AG09319 (cell line): ENCODE data around the gene DHRS3.
"Not testable (repeated sequence)": the region's sequence is repeated elsewhere in the genome, so short reads cannot be mapped to it uniquely, and the experiment has no call there.

Source experiments
- DNase-seq: peaks from one replicate; pipeline ENCODE4 v3.0.0-alpha.2; 2010; ENCODE audit warnings: low read depth; ENCODE audit errors: extremely low read depth
- TF ChIP-seq, protein P1 (sequence below): IDR thresholded peaks from 2 replicates; pipeline ENCODE4 v1.5.1; 2011; ENCODE audit warnings: low read depth, mild to moderate bottlenecking, inconsistent platforms, low read length, moderate library complexity

The DHRS3 gene

DNA sequence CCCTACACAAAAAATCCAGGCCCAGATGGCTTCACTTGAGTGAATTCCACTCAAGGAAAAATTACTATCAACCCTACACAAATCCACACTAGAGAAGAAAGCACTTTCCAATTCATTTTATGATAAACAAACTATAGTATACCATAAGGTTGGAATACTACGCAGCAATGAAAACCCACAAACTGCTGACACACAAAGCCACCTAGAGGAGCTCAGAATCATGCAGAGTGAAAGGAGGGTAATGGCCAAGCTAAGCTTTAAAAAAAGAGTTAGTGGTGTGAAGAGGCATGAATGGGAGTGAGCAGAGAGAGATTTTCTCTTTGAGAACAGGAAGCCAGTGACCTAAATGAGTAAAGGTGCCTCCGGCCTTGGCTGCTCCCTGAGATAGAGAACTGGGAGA is 93.7 kb downstream of the DHRS3 start:
- DNase-seq, result no peak
- TF ChIP-seq, protein P1, sequence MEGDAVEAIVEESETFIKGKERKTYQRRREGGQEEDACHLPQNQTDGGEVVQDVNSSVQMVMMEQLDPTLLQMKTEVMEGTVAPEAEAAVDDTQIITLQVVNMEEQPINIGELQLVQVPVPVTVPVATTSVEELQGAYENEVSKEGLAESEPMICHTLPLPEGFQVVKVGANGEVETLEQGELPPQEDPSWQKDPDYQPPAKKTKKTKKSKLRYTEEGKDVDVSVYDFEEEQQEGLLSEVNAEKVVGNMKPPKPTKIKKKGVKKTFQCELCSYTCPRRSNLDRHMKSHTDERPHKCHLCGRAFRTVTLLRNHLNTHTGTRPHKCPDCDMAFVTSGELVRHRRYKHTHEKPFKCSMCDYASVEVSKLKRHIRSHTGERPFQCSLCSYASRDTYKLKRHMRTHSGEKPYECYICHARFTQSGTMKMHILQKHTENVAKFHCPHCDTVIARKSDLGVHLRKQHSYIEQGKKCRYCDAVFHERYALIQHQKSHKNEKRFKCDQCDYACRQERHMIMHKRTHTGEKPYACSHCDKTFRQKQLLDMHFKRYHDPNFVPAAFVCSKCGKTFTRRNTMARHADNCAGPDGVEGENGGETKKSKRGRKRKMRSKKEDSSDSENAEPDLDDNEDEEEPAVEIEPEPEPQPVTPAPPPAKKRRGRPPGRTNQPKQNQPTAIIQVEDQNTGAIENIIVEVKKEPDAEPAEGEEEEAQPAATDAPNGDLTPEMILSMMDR, result no peak

GRCh38 chr1:12522780-12523179 is 95.2 kb downstream of the DHRS3 start:
- DNase-seq, result not testable (repeated sequence)

DNA sequence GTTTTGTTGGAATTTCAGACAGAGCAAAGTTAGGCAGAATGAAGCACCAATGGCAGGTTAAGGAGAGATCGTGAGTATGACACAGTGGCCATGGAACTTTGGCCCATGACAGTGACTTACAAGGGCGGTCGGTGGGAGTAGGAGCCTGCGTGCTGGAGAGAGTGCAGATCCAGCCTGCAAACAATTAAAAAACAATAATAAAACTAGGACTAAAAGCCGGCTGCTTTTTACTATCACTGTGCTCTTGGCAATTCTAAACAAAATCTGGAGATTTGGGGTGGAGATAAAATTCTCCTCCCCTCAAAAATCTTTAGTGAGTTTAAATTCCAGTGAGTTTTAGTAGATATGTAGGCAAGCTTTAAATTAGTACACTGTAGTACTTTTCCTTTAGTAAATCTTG is 96.9 kb downstream of the DHRS3 start:
- TF ChIP-seq, protein P1, result no peak
- no peak for DNase-seq

- TF ChIP-seq, protein P1, result no peak
Measured at GRCh38 chr1:12519693-12520364, 98.2 kb downstream of the DHRS3 start.

DNA sequence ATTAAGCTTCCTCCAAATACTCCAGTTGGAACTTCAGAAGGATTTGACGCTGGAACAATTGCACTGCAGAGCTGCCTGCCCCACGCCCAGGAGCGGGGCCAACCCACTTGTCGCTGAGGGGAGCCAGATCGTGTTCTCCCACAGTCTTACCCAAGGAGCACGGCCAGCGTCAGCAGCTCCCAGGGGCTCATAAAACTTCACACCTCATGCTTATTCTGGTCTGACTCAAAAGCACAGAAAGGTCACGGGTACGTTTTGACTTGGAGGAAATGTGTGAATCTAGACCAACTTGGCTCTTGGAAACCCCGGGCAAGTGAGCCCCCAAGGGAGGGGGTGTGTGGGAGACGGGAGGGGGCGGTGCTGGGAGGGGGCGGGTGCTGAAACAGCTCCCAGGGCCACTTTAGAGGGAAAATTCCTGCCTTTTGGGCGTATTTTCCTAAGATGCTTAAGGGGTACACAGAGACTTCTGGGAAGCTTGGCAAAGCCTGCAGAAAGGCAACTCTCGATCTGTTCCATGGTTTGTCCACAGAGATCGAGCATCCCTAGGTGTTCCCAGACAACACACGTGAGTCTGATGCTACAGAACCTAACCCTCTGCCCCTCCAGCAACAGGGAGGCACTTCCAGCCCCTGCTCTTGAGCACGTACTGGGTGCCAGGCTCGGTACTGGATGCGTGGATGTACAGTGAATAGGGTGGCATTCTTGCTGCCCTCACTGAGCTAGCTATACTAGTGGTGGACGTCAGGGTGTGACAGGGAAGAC is 98.9 kb downstream of the DHRS3 start:
- DNase-seq, result no peak
- TF ChIP-seq, protein P1, result no peak

More at GRCh38 chr1:12519693-12520364, 98.2 kb downstream of the DHRS3 start:
- no peak for DNase-seq
